ENCODE results near the gene TMEM236. TPM values are rescaled to one million over a fixed set of nuclear protein-coding genes. Genes with fewer than 3 reads are reported as not detected.

The TMEM236 gene
- total and polyA plus RNA-seq, 4 experiments from 2014 or later = 0.03 to 0.17 (median 0.17) TPM; not detected in 1

GRCh38 chr10:17733620-17734019, 18.4 kb upstream of the TMEM236 start:
- intact Hi-C loops (cut with micrococcal nuclease) = no loop called here
- Histone ChIP-seq H3K27me3 (ENCODE audit: insufficient read depth, low read length) (no peaks in the 10 kb centered on the region), H3K4me3 (ENCODE audit: low read length in 2 of 2) (no peak overlapping the region), H3K9me3 (ENCODE audit: control insufficient read depth in 1 of 2, low read length in 2 of 2) (no peaks in the 10 kb centered on the region), H3K4me1 (ENCODE audit: insufficient read depth, low read length) (no peaks in the 10 kb centered on the region), H3K36me3 (ENCODE audit: insufficient read depth, low read length) (no peaks in the 10 kb centered on the region), H3K27ac (ENCODE audit: low read depth, low read length) (no peak overlapping the region)
- Mint-ChIP-seq H3K4me1 (peaks cover 0 to 4% (median 2%) of the 10 kb centered on the region in 4 donors), H3K36me3 (peaks cover 0 to 3% of the 10 kb centered on the region in 2 donors), H3K9me3 (no peaks in the 10 kb centered on the region), H3K27ac (no peak overlapping the region), H3K27me3 (no peaks in the 10 kb centered on the region), H3K4me3 (no peak overlapping the region)
- ChIA-PET POLR2A (ENCODE audit: partially characterized antibody) (no interaction called here), CTCF (ENCODE audit: partially characterized antibody) (interaction anchor here (0.8 to 1.1 kb wide), 2 partner anchors 10 kb away, joined by 3 read pairs; no protein-coding TSS in a partner anchor)
- DNase-seq = no peak

GRCh38 chr10:17734432-17735080, 17.4 kb upstream of the TMEM236 start:
- H3K27ac Mint-ChIP-seq = no peak overlapping the region
- no peak overlapping the region for H3K4me3 ChIP-seq (ENCODE audit: low read length in 2 of 2)
- intact Hi-C loops (cut with micrococcal nuclease) = no loop called here
- peaks cover 0 to 4% (median 2%) of the 10 kb centered on the region in 4 donors for H3K4me1 Mint-ChIP-seq
- no peaks in the 10 kb centered on the region for H3K4me1 ChIP-seq (ENCODE audit: insufficient read depth, low read length)
- ChIA-PET CTCF (ENCODE audit: partially characterized antibody) (interaction anchor here (0.6 to 1.1 kb wide), 3 partner anchors 9 to 17 kb away, joined by 3 read pairs; no protein-coding TSS in a partner anchor), POLR2A (ENCODE audit: partially characterized antibody) (no interaction called here)
- peaks cover 0 to 3% of the 10 kb centered on the region in 2 donors for H3K36me3 Mint-ChIP-seq
- no peaks in the 10 kb centered on the region for H3K36me3 ChIP-seq (ENCODE audit: insufficient read depth, low read length)
- no peaks in the 10 kb centered on the region for H3K27me3 ChIP-seq (ENCODE audit: insufficient read depth, low read length)
- H3K27ac ChIP-seq (ENCODE audit: low read depth, low read length) = no peak overlapping the region
- no peaks in the 10 kb centered on the region for H3K27me3 Mint-ChIP-seq
- DNase-seq = no peak
- H3K9me3 ChIP-seq (ENCODE audit: control insufficient read depth in 1 of 2, low read length in 2 of 2) = no peaks in the 10 kb centered on the region
- no peaks in the 10 kb centered on the region for H3K9me3 Mint-ChIP-seq
- H3K4me3 Mint-ChIP-seq = no peak overlapping the region

GRCh38 chr10:17735166-17735941, 16.6 kb upstream of the TMEM236 start:
- Mint-ChIP-seq H3K9me3 (no peaks in the 10 kb centered on the region), H3K4me3 (no peak overlapping the region), H3K27me3 (no peaks in the 10 kb centered on the region), H3K4me1 (peaks cover 0 to 4% (median 2%) of the 10 kb centered on the region in 4 donors), H3K27ac (no peak overlapping the region), H3K36me3 (peaks cover 0 to 3% of the 10 kb centered on the region in 2 donors)
- DNase-seq = no peak
- no peaks in the 10 kb centered on the region for H3K9me3 ChIP-seq (ENCODE audit: control insufficient read depth in 1 of 2, low read length in 2 of 2)
- H3K4me1 ChIP-seq (ENCODE audit: insufficient read depth, low read length) = no peaks in the 10 kb centered on the region
- no peaks in the 10 kb centered on the region for H3K36me3 ChIP-seq (ENCODE audit: insufficient read depth, low read length)
- no peak overlapping the region for H3K4me3 ChIP-seq (ENCODE audit: low read length in 2 of 2)
- no peak overlapping the region for H3K27ac ChIP-seq (ENCODE audit: low read depth, low read length)
- no peaks in the 10 kb centered on the region for H3K27me3 ChIP-seq (ENCODE audit: insufficient read depth, low read length)
- intact Hi-C loops (cut with micrococcal nuclease) = no loop called here
- ChIA-PET CTCF (ENCODE audit: partially characterized antibody) (interaction anchor here (0.6 to 4.3 kb wide), 2 partner anchors 16 to 127 kb away, joined by 3 to 39 read pairs; no protein-coding TSS in a partner anchor), POLR2A (ENCODE audit: partially characterized antibody) (no interaction called here)

- H3K4me3 ChIP-seq (ENCODE audit: low read length in 2 of 2) = no peak overlapping the region
- H3K36me3 ChIP-seq (ENCODE audit: insufficient read depth, low read length) = no peaks in the 10 kb centered on the region
- no peak overlapping the region for H3K27ac ChIP-seq (ENCODE audit: low read depth, low read length)
- no peak for DNase-seq
- ChIA-PET CTCF (ENCODE audit: partially characterized antibody) (interaction anchor here (1.0 to 4.3 kb wide), 7 partner anchors 11 to 137 kb away, joined by 3 to 39 read pairs (median 4); no protein-coding TSS in a partner anchor), POLR2A (ENCODE audit: partially characterized antibody) (interaction anchor here (0.9 kb wide), 1 partner anchor 92 kb away, joined by 3 read pairs; the partner anchor contains the start of gene STAM)
- no peaks in the 10 kb centered on the region for H3K27me3 ChIP-seq (ENCODE audit: insufficient read depth, low read length)
- no peaks in the 10 kb centered on the region for H3K9me3 ChIP-seq (ENCODE audit: control insufficient read depth in 1 of 2, low read length in 2 of 2)
- Mint-ChIP-seq H3K27ac (no peak overlapping the region), H3K9me3 (no peaks in the 10 kb centered on the region), H3K36me3 (peaks cover 0 to 3% of the 10 kb centered on the region in 2 donors), H3K4me3 (no peak overlapping the region), H3K4me1 (peaks cover 0 to 4% (median 2%) of the 10 kb centered on the region in 4 donors), H3K27me3 (no peaks in the 10 kb centered on the region)
- H3K4me1 ChIP-seq (ENCODE audit: insufficient read depth, low read length) = no peaks in the 10 kb centered on the region
- intact Hi-C loops (cut with micrococcal nuclease) = no loop called here
Measured at GRCh38 chr10:17736223-17736622, 15.8 kb upstream of the TMEM236 start.

- H3K27me3 ChIP-seq (ENCODE audit: insufficient read depth, low read length) = no peaks in the 10 kb centered on the region
- no peaks in the 10 kb centered on the region for H3K4me1 ChIP-seq (ENCODE audit: insufficient read depth, low read length)
- Mint-ChIP-seq H3K4me1 (peaks cover 0 to 5% (median 3%) of the 10 kb centered on the region in 4 donors), H3K9me3 (no peaks in the 10 kb centered on the region), H3K27me3 (no peaks in the 10 kb centered on the region), H3K36me3 (peaks cover 0 to 3% of the 10 kb centered on the region in 2 donors), H3K4me3 (no peak overlapping the region), H3K27ac (no peak overlapping the region)
- no peaks in the 10 kb centered on the region for H3K36me3 ChIP-seq (ENCODE audit: insufficient read depth, low read length)
- intact Hi-C loops (cut with micrococcal nuclease) = loop anchor here (1.0 kb wide), 1 partner anchor 37 kb away; no protein-coding TSS in a partner anchor
- H3K9me3 ChIP-seq (ENCODE audit: control insufficient read depth in 1 of 2, low read length in 2 of 2) = no peaks in the 10 kb centered on the region
- ChIA-PET POLR2A (ENCODE audit: partially characterized antibody) (interaction anchor here (0.9 kb wide), 1 partner anchor 93 kb away, joined by 3 read pairs; the partner anchor contains the start of gene STAM), CTCF (ENCODE audit: partially characterized antibody) (interaction anchor here (0.5 to 4.3 kb wide), 17 partner anchors 10 to 191 kb away, joined by 3 to 39 read pairs (median 4); partner anchors contain the start of gene STAM)
- peak in 4 of 5 donors; percentile 7 to 30 (median 22) for DNase-seq
- no peak overlapping the region for H3K27ac ChIP-seq (ENCODE audit: low read depth, low read length)
- no peak overlapping the region for H3K4me3 ChIP-seq (ENCODE audit: low read length in 2 of 2)
Measured at GRCh38 chr10:17737027-17737965, 14.7 kb upstream of the TMEM236 start.

- H3K4me3 Mint-ChIP-seq = no peak overlapping the region
- Histone ChIP-seq H3K4me3 (ENCODE audit: low read length in 2 of 2) (no peak overlapping the region), H3K27me3 (ENCODE audit: insufficient read depth, low read length) (no peaks in the 10 kb centered on the region), H3K9me3 (ENCODE audit: control insufficient read depth in 1 of 2, low read length in 2 of 2) (no peaks in the 10 kb centered on the region), H3K4me1 (ENCODE audit: insufficient read depth, low read length) (peaks cover 7% of the 10 kb centered on the region), H3K36me3 (ENCODE audit: insufficient read depth, low read length) (no peaks in the 10 kb centered on the region), H3K27ac (ENCODE audit: low read depth, low read length) (no peak overlapping the region)
- peaks cover 0 to 12% (median 7%) of the 10 kb centered on the region in 4 donors for H3K4me1 Mint-ChIP-seq
- intact Hi-C loops (cut with micrococcal nuclease) = no loop called here
- ChIA-PET POLR2A (ENCODE audit: partially characterized antibody) (no interaction called here), CTCF (ENCODE audit: partially characterized antibody) (interaction anchor here (1.5 to 7.2 kb wide), 2 partner anchors 53 to 133 kb away, joined by 3 to 114 read pairs; no protein-coding TSS in a partner anchor)
- no peak for DNase-seq
- H3K27me3 Mint-ChIP-seq = no peaks in the 10 kb centered on the region
- no peaks in the 10 kb centered on the region for H3K9me3 Mint-ChIP-seq
- no peak overlapping the region for H3K27ac Mint-ChIP-seq
- H3K36me3 Mint-ChIP-seq = peaks cover 0 to 3% of the 10 kb centered on the region in 2 donors
Measured at GRCh38 chr10:17740668-17741067, 11.3 kb upstream of the TMEM236 start.
